ENCODE measurements around the gene SARDH.
"Not testable (repeated sequence)": the region's sequence is repeated elsewhere in the genome, so short reads cannot be mapped to it uniquely, and the experiment has no call there.

Gene SARDH

DNA sequence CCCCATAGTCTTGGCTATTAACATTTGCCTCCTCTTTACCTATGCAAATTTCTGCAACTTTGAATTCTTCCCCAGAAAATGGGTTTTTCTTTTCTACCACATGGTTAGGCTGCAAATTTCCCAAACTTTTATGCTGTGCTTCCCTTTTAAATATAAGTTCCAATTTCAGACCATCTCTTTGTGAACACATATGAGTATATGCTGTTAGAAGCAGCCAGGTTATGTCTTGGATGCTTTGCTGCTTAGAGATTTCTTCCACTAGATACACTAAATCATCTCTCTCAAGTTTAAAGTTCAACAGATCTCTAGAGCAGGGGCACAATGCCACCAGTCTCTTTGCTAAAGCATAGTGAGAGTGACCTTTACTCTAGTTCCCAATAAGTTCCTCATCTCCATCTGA is 112.1 kb downstream of the SARDH start:
- DNase-seq = not testable (repeated sequence)

DNA sequence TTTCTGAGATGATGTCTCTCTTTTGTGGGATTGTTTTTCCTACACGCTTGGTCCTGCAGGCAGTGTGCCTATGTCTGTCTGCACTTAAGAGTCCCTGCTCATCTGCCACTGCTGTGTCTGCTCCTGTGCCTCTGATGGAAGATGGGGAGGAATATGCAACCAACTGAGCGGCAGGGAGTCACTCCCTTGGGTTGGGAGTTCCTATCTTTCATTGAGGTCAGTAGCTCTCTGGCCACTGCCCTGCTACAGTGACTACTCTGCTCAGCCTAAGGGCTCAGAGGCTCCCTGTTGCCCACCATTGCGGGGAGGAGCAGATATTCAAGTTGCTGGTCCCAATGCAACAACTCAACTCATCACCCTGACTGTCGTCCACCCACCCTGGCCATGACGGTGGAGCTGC is 115.6 kb downstream of the SARDH start:
- no peak for DNase-seq

DNA sequence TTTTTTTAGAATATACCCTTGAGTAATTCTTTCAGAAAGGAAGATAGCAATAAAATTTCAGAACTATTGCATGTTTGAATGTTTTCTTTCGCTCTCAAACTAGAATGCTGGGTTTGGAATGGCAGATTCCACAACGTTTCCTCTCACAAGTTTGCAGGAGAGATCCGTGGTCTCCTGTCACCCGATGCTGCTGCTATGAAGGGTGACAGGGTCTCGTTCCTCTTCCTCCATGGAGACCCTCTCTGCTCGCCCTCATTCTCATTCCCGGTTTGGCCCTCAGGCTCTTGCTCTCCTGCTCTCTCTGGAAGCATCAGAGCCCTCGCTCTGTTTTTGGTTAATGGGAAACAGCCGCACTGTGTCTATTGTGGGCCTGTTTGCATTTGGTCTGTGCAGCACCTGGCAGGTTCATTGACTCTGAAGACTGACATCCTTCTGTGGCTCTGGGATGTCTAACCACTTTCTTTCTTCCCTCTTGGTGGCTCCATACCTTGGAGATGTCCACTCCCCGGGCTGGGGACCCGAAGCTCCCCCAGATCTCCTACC is 116.4 kb downstream of the SARDH start:
- no peak for DNase-seq

DNA sequence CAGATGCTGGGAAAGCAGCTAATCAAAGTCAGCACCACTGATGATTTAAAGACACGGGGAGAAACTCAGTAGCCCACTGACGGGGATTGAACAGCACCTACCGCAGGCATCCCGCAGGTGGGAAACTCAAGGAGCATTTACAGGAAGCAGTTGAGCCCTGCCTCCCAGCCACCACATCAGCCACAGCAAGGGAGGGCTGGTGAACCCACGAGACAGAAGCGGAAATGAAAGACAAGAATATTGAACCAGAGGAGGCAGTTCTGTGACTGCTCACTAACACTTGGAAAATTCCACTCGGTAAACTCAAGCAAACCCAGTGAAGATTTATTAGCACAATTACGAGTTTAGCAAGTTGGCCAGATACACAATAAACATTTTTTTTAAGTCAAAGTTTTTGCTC is 118.4 kb downstream of the SARDH start:
- DNase-seq = no peak

DNA sequence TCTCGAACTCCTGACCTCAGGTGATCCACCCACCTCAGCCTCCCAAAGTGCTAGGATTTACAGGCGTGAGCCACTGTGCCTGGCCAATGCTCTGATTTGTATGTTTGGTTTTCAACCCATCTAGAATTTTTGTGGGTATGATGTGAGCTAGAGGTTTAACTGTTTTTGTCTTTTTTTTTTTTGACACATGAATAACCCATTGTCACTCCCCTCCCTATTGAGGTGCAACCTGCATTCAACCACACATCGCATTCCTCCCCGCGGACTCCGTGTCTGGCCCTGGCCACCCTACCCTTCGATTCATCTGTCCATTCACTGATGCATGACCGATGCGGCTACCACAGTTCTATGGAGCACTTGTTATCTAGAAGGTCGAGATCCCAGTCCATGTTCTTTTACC is 119.4 kb downstream of the SARDH start:
- DNase-seq = no peak

DNA sequence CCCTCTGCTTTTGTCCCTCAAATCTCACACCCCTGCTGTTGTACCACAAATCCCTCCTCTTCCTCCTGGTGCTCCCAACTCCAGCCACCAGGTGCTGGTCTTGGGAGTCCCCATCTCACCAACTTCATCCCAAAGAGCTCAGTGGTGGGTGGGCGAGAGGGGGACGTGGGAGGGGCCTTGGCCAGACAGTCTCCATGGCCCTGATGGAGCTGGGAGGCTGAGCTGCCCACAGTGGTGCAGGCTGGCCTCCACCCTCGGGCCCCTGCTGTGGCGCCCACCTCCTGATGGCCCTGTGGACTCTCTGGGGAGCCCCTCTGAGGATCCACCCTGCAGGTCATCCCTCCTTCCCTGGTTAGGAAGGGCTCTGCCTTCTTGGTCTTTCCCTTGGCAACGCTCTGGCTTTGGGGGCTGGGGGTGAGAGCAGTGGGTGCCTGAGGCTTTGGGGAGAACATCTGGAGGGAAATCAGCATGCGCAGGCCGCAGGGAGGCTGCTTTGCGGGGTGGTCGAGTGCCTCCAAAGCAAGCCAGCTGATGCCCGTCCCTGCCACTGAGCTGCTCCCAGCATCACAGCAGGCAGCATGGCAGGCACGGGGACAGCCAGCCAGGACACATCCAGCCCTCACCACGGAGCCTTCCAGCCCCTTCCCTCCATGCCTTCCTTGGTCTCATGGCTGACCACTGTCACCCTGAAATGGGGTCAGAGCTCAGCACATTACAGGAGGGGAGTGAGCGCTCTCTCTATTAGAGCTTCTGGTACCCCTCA is 121.3 kb downstream of the SARDH start:
- no peak for DNase-seq

DNA sequence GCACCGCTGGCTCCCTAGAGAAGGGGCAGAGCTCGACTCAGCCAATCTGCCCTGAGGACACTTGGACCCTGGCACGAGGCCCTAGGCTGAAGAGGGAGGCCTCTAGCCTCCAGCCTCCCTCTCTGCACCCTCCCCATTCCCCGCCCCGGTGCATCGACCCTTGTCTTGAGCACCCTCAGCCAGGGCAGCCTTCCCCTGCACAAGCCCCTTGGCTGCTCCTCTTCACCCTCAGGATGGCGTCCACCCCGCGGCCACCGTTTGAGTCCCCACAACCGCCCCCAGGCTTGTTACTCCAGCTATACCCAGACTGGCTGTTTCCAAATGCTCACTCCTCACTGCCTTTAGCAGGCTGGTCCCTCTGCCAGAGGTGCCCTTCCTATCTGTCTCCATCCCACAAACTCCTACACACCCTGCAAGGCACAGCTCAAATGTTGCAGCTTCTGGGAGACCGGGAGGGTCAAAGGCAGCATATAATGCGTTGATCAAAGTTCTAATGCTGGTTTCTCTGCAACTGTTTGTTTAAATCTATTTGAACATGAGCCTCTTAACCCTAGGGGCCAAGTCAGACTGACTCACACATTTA is 122.5 kb downstream of the SARDH start:
- no peak for DNase-seq

DNA sequence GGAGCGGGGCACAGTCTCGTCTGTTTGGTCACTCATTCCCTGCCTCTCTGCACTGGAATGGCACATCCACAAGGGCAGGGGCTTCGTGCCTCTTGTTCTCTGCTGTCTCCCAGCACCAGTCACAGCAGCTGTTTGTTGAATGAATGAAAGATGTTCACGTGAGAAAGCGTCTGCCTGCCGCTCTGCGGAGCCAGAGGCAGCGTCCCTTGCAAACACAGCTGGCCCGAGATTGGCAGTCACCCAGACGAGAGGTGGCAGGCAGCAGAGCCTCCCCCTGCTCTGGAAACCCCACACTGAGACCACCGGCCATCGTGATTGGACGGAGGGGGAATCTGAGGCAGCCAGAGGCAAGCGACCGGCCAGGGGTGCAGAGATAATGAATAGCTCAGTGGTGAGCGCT is 123.0 kb downstream of the SARDH start:
- no peak for DNase-seq

DNA sequence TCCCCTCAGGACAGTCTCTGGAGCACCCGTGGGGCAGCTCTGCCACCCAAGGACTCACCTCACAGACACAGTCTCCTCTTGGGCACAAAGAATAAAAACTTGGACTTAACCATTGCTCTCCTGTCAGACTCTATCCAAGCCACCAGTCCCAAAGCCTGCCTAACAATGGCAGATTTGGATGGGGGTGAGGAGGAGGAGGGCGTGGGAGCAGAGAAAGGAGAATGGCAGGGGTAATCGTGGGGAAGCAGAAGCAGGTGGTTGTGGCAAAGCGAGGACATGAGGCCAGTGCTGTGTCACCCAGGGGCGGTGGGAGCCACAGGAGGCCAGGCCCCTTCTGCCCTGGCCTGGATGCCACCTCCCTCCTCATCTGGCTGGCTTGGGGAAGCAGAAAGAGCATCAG is 123.5 kb downstream of the SARDH start:
- no peak for DNase-seq

DNA sequence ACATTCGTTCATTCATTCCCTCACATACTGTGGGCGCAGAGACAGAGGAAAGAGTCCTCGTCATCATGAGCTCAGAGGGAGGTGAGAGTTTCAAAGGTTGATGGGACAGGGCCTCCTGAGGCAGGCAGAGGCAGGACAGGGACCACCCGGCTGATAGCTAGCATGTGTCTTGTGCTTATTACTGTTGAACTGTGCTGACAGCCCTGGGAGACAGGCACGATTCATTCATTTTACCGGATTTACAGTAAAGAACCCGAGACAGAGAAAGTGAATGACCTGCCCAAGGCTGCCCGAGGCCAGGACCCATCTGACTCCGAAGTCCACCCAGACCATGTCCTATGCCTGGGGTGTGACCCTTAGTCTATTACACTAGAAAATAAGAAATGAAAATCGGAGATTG is 124.1 kb downstream of the SARDH start:
- DNase-seq = no peak

Measured in fibroblast of skin of scalp (primary cell).